Measurements from ENCODE around the gene SIM2. TPM values are rescaled to one million over a fixed set of nuclear protein-coding genes. Genes with fewer than 3 reads are reported as not detected.

SIM2 gene
- total and polyA plus RNA-seq, 2 donors (not counting 1 experiment from before 2014, with no cell fraction given): not detected

DNA sequence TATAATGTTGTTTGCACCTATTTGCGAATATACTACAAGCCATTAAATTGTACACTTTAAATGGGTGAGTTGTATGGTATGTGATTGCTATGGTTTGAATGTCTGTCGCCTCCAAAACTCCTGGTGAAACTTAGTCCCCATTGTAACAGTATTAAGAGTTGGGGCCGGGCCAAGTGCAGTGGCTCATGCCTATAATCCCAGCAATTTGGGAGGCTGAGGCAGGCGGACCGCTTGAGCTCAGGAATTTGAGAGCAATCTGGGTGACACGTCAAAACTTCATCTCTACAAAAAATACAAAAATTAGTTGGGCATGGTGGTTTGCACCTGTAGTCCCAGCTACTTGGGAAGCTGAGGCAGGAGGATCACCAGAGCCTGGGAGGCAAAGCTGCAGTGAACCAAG is 12.0 kb upstream of the SIM2 start:
- Histone ChIP-seq H3K4me2 (replicated peaks; ENCODE audit: low read depth, low read length, poor library complexity, severe bottlenecking) (no peak overlapping the region), H3K27ac (ENCODE audit: low read length in 2 of 2) (no peak overlapping the region), H3K9me3 (ENCODE audit: control extremely low read depth in 1 of 3, control insufficient read depth in 2 of 3, insufficient read depth in 1 of 3, low read length in 2 of 3) (peaks cover 0 to 11% (median 0%) of the 10 kb centered on the region in 3 donors), H3K4me1 (ENCODE audit: control insufficient read depth in 2 of 2, insufficient read depth in 2 of 2, low read length in 2 of 2) (no peaks in the 10 kb centered on the region), H3K79me2 (ENCODE audit: control insufficient read depth, insufficient read depth, low read length) (no peaks in the 10 kb centered on the region), H2AFZ (ENCODE audit: insufficient read depth, low read depth, low read length, poor library complexity, severe bottlenecking) (no peak overlapping the region), H4K20me1 (ENCODE audit: control insufficient read depth, insufficient read depth, low read length, poor library complexity, severe bottlenecking) (no peaks in the 10 kb centered on the region), H3K9ac (ENCODE audit: low read length) (no peak overlapping the region), H3K4me3 (ENCODE audit: control extremely low read depth in 1 of 5, extremely low read depth in 1 of 5, insufficient read depth in 1 of 5, low read depth in 2 of 5, low read length in 4 of 5) (no peak overlapping the region), H3K27me3 (replicated peaks in 1 of 4; ENCODE audit: control extremely low read depth in 1 of 4, control insufficient read depth in 3 of 4, insufficient read depth in 4 of 4, low read length in 3 of 4) (peaks cover 0 to 31% (median 24%) of the 10 kb centered on the region in 4 experiments), H3K36me3 (replicated peaks in 1 of 2; ENCODE audit: control extremely low read depth in 1 of 2, control insufficient read depth in 1 of 2, extremely low read depth in 1 of 2, insufficient read depth in 2 of 2, low read length in 1 of 2) (no peaks in the 10 kb centered on the region)
- Mint-ChIP-seq H3K27me3 (peaks cover 70% of the 10 kb centered on the region), H3K4me3 (no peak overlapping the region), H3K9me3 (ENCODE audit: insufficient read depth) (no peaks in the 10 kb centered on the region), H3K4me1 (no peaks in the 10 kb centered on the region), H3K27ac (no peak overlapping the region)
- intact Hi-C loops (cut with micrococcal nuclease): no loop called here
- ATAC-seq (ENCODE audit: low read depth): no peak
- TF ChIP-seq EZH2 (IDR thresholded peaks at IDR 0.05; ENCODE audit: borderline replicate concordance, insufficient read depth, low read depth, low read length, poor library complexity, severe bottlenecking): no peak
- TF ChIP-seq, protein P1, sequence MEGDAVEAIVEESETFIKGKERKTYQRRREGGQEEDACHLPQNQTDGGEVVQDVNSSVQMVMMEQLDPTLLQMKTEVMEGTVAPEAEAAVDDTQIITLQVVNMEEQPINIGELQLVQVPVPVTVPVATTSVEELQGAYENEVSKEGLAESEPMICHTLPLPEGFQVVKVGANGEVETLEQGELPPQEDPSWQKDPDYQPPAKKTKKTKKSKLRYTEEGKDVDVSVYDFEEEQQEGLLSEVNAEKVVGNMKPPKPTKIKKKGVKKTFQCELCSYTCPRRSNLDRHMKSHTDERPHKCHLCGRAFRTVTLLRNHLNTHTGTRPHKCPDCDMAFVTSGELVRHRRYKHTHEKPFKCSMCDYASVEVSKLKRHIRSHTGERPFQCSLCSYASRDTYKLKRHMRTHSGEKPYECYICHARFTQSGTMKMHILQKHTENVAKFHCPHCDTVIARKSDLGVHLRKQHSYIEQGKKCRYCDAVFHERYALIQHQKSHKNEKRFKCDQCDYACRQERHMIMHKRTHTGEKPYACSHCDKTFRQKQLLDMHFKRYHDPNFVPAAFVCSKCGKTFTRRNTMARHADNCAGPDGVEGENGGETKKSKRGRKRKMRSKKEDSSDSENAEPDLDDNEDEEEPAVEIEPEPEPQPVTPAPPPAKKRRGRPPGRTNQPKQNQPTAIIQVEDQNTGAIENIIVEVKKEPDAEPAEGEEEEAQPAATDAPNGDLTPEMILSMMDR (IDR thresholded peaks at IDR 0.05): no peak
- no peak for DNase-seq
- POLR2A ChIA-PET: no interaction called here
- CTCF ChIA-PET: no interaction called here
- WGBS (ENCODE audit: insufficient coverage): 100% methylated on average over 3 of the region's 6 CpGs

DNA sequence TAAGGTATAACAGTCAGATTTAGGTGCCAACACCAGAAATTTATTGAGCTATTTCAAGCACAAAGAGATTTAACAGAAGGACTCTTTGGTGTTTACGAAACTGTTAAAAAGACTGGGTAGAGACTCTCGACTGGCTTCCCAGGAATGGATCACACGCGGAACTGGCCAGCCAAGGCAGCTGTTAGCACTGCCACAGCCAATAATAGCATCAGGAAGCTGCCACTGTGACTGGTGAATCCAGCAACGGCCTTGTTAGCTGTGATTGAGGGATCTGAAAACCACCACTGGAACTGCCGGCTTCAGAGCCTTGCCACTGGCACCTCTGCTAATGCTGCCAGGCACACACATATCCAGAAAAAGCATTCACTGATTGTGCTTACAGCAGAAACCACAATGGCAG is 10.6 kb upstream of the SIM2 start:
- no peak for TF ChIP-seq EZH2 (IDR thresholded peaks at IDR 0.05; ENCODE audit: borderline replicate concordance, insufficient read depth, low read depth, low read length, poor library complexity, severe bottlenecking)
- TF ChIP-seq, protein P1 (IDR thresholded peaks at IDR 0.05): no peak
- ChIA-PET POLR2A (no interaction called here), CTCF (no interaction called here)
- intact Hi-C loops (cut with micrococcal nuclease): no loop called here
- Histone ChIP-seq H2AFZ (ENCODE audit: insufficient read depth, low read depth, low read length, poor library complexity, severe bottlenecking) (no peak overlapping the region), H3K9me3 (ENCODE audit: control extremely low read depth in 1 of 3, control insufficient read depth in 2 of 3, insufficient read depth in 1 of 3, low read length in 2 of 3) (peaks cover 0 to 19% (median 0%) of the 10 kb centered on the region in 3 donors), H3K27me3 (replicated peaks in 1 of 4; ENCODE audit: control extremely low read depth in 1 of 4, control insufficient read depth in 3 of 4, insufficient read depth in 4 of 4, low read length in 3 of 4) (peaks cover 0 to 43% (median 32%) of the 10 kb centered on the region in 4 experiments), H3K36me3 (replicated peaks in 1 of 2; ENCODE audit: control extremely low read depth in 1 of 2, control insufficient read depth in 1 of 2, extremely low read depth in 1 of 2, insufficient read depth in 2 of 2, low read length in 1 of 2) (no peaks in the 10 kb centered on the region), H4K20me1 (ENCODE audit: control insufficient read depth, insufficient read depth, low read length, poor library complexity, severe bottlenecking) (no peaks in the 10 kb centered on the region), H3K79me2 (ENCODE audit: control insufficient read depth, insufficient read depth, low read length) (no peaks in the 10 kb centered on the region), H3K9ac (ENCODE audit: low read length) (no peak overlapping the region), H3K4me2 (replicated peaks; ENCODE audit: low read depth, low read length, poor library complexity, severe bottlenecking) (no peak overlapping the region), H3K27ac (ENCODE audit: low read length in 2 of 2) (no peak overlapping the region), H3K4me1 (ENCODE audit: control insufficient read depth in 2 of 2, insufficient read depth in 2 of 2, low read length in 2 of 2) (peaks cover under 1 to 3% of the 10 kb centered on the region in 2 donors), H3K4me3 (ENCODE audit: control extremely low read depth in 1 of 5, extremely low read depth in 1 of 5, insufficient read depth in 1 of 5, low read depth in 2 of 5, low read length in 4 of 5) (no peak overlapping the region)
- ATAC-seq (ENCODE audit: low read depth) (no peak), DNase-seq (no peak)
- peaks cover 65% of the 10 kb centered on the region for H3K27me3 Mint-ChIP-seq
- no peaks in the 10 kb centered on the region for H3K9me3 Mint-ChIP-seq (ENCODE audit: insufficient read depth)
- WGBS (ENCODE audit: insufficient coverage): 56% methylated on average over 5 of the region's 6 CpGs
- H3K27ac Mint-ChIP-seq: no peak overlapping the region
- H3K4me3 Mint-ChIP-seq: no peak overlapping the region
- no peaks in the 10 kb centered on the region for H3K4me1 Mint-ChIP-seq

Measured in B cell (primary cell).